ENCODE results near the gene BRS3.

The BRS3 gene

GRCh38 chrX:136464589-136464988 is 23.2 kb upstream of the BRS3 start:
- Histone ChIP-seq H3K36me3 (ENCODE audit: control insufficient read depth, low read depth, low read length) (no peaks in the 10 kb centered on the region), H3K4me1 (ENCODE audit: control insufficient read depth, low read depth, low read length) (no peaks in the 10 kb centered on the region), H3K27me3 (ENCODE audit: control insufficient read depth, insufficient read depth, low read length) (no peaks in the 10 kb centered on the region), H3K9me3 (ENCODE audit: control insufficient read depth, low read depth, low read length) (peaks cover 9% of the 10 kb centered on the region), H3K27ac (ENCODE audit: low read length) (no peak overlapping the region), H3K9ac (ENCODE audit: low read length) (no peak overlapping the region), H3K4me3 (ENCODE audit: low read length) (no peak overlapping the region)

- no peaks in the 10 kb centered on the region for H3K36me3 ChIP-seq (ENCODE audit: control insufficient read depth, low read depth, low read length)
- peaks cover 9% of the 10 kb centered on the region for H3K9me3 ChIP-seq (ENCODE audit: control insufficient read depth, low read depth, low read length)
- H3K27ac ChIP-seq (ENCODE audit: low read length), result no peak overlapping the region
- H3K9ac ChIP-seq (ENCODE audit: low read length), result no peak overlapping the region
- H3K27me3 ChIP-seq (ENCODE audit: control insufficient read depth, insufficient read depth, low read length), result no peaks in the 10 kb centered on the region
- no peaks in the 10 kb centered on the region for H3K4me1 ChIP-seq (ENCODE audit: control insufficient read depth, low read depth, low read length)
- H3K4me3 ChIP-seq (ENCODE audit: low read length), result no peak overlapping the region
Observed at GRCh38 chrX:136467303-136467702, 20.4 kb upstream of the BRS3 start.

GRCh38 chrX:136468391-136469103 is 19.2 kb upstream of the BRS3 start:
- Histone ChIP-seq H3K4me1 (ENCODE audit: control insufficient read depth, low read depth, low read length) (no peaks in the 10 kb centered on the region), H3K27ac (ENCODE audit: low read length) (no peak overlapping the region), H3K9ac (ENCODE audit: low read length) (no peak overlapping the region), H3K9me3 (ENCODE audit: control insufficient read depth, low read depth, low read length) (peaks cover 9% of the 10 kb centered on the region), H3K36me3 (ENCODE audit: control insufficient read depth, low read depth, low read length) (no peaks in the 10 kb centered on the region), H3K4me3 (ENCODE audit: low read length) (no peak overlapping the region), H3K27me3 (ENCODE audit: control insufficient read depth, insufficient read depth, low read length) (no peaks in the 10 kb centered on the region)

GRCh38 chrX:136473663-136474062 is 14.1 kb upstream of the BRS3 start:
- peaks cover 8% of the 10 kb centered on the region for H3K9me3 ChIP-seq (ENCODE audit: control insufficient read depth, low read depth, low read length)
- H3K27me3 ChIP-seq (ENCODE audit: control insufficient read depth, insufficient read depth, low read length), result no peaks in the 10 kb centered on the region
- no peaks in the 10 kb centered on the region for H3K36me3 ChIP-seq (ENCODE audit: control insufficient read depth, low read depth, low read length)
- no peaks in the 10 kb centered on the region for H3K4me1 ChIP-seq (ENCODE audit: control insufficient read depth, low read depth, low read length)
- H3K27ac ChIP-seq (ENCODE audit: low read length), result no peak overlapping the region
- no peak overlapping the region for H3K4me3 ChIP-seq (ENCODE audit: low read length)
- no peak overlapping the region for H3K9ac ChIP-seq (ENCODE audit: low read length)

- H3K9me3 ChIP-seq (ENCODE audit: control insufficient read depth, low read depth, low read length), result peaks cover 12% of the 10 kb centered on the region
- no peaks in the 10 kb centered on the region for H3K27me3 ChIP-seq (ENCODE audit: control insufficient read depth, insufficient read depth, low read length)
- no peaks in the 10 kb centered on the region for H3K36me3 ChIP-seq (ENCODE audit: control insufficient read depth, low read depth, low read length)
- no peak overlapping the region for H3K4me3 ChIP-seq (ENCODE audit: low read length)
- no peak overlapping the region for H3K27ac ChIP-seq (ENCODE audit: low read length)
- H3K4me1 ChIP-seq (ENCODE audit: control insufficient read depth, low read depth, low read length), result no peaks in the 10 kb centered on the region
- H3K9ac ChIP-seq (ENCODE audit: low read length), result no peak overlapping the region
Observed at GRCh38 chrX:136475236-136475635, 12.5 kb upstream of the BRS3 start.

- H3K4me1 ChIP-seq (ENCODE audit: control insufficient read depth, low read depth, low read length), result no peaks in the 10 kb centered on the region
- no peak overlapping the region for H3K4me3 ChIP-seq (ENCODE audit: low read length)
- no peak overlapping the region for H3K27ac ChIP-seq (ENCODE audit: low read length)
- no peaks in the 10 kb centered on the region for H3K27me3 ChIP-seq (ENCODE audit: control insufficient read depth, insufficient read depth, low read length)
- peaks cover 12% of the 10 kb centered on the region for H3K9me3 ChIP-seq (ENCODE audit: control insufficient read depth, low read depth, low read length)
- no peak overlapping the region for H3K9ac ChIP-seq (ENCODE audit: low read length)
- H3K36me3 ChIP-seq (ENCODE audit: control insufficient read depth, low read depth, low read length), result no peaks in the 10 kb centered on the region
Observed at GRCh38 chrX:136476501-136476900, 11.2 kb upstream of the BRS3 start.

GRCh38 chrX:136477026-136477425 is 10.7 kb upstream of the BRS3 start:
- Histone ChIP-seq H3K4me3 (ENCODE audit: low read length) (no peak overlapping the region), H3K27me3 (ENCODE audit: control insufficient read depth, insufficient read depth, low read length) (no peaks in the 10 kb centered on the region), H3K27ac (ENCODE audit: low read length) (no peak overlapping the region), H3K9ac (ENCODE audit: low read length) (no peak overlapping the region), H3K36me3 (ENCODE audit: control insufficient read depth, low read depth, low read length) (no peaks in the 10 kb centered on the region), H3K4me1 (ENCODE audit: control insufficient read depth, low read depth, low read length) (no peaks in the 10 kb centered on the region), H3K9me3 (ENCODE audit: control insufficient read depth, low read depth, low read length) (peaks cover 12% of the 10 kb centered on the region)

- H3K36me3 ChIP-seq (ENCODE audit: control insufficient read depth, low read depth, low read length), result no peaks in the 10 kb centered on the region
- peaks cover 12% of the 10 kb centered on the region for H3K9me3 ChIP-seq (ENCODE audit: control insufficient read depth, low read depth, low read length)
- H3K4me1 ChIP-seq (ENCODE audit: control insufficient read depth, low read depth, low read length), result no peaks in the 10 kb centered on the region
- H3K9ac ChIP-seq (ENCODE audit: low read length), result no peak overlapping the region
- no peak overlapping the region for H3K27ac ChIP-seq (ENCODE audit: low read length)
- H3K4me3 ChIP-seq (ENCODE audit: low read length), result no peak overlapping the region
- no peaks in the 10 kb centered on the region for H3K27me3 ChIP-seq (ENCODE audit: control insufficient read depth, insufficient read depth, low read length)
Observed at GRCh38 chrX:136480383-136480782, 7.4 kb upstream of the BRS3 start.

GRCh38 chrX:136488706-136489105 is 959 bp downstream of the BRS3 start:
- peaks cover 6% of the 10 kb centered on the region for H3K9me3 ChIP-seq (ENCODE audit: control insufficient read depth, low read depth, low read length)
- H3K36me3 ChIP-seq (ENCODE audit: control insufficient read depth, low read depth, low read length), result no peaks in the 10 kb centered on the region
- H3K27ac ChIP-seq (ENCODE audit: low read length), result no peak overlapping the region
- H3K27me3 ChIP-seq (ENCODE audit: control insufficient read depth, insufficient read depth, low read length), result no peaks in the 10 kb centered on the region
- H3K9ac ChIP-seq (ENCODE audit: low read length), result no peak overlapping the region
- no peak overlapping the region for H3K4me3 ChIP-seq (ENCODE audit: low read length)
- H3K4me1 ChIP-seq (ENCODE audit: control insufficient read depth, low read depth, low read length), result no peaks in the 10 kb centered on the region

- no peak overlapping the region for H3K27ac ChIP-seq (ENCODE audit: low read length)
- H3K4me1 ChIP-seq (ENCODE audit: control insufficient read depth, low read depth, low read length), result no peaks in the 10 kb centered on the region
- no peak overlapping the region for H3K4me3 ChIP-seq (ENCODE audit: low read length)
- H3K9me3 ChIP-seq (ENCODE audit: control insufficient read depth, low read depth, low read length), result peaks cover 6% of the 10 kb centered on the region
- no peak overlapping the region for H3K9ac ChIP-seq (ENCODE audit: low read length)
- no peaks in the 10 kb centered on the region for H3K36me3 ChIP-seq (ENCODE audit: control insufficient read depth, low read depth, low read length)
- no peaks in the 10 kb centered on the region for H3K27me3 ChIP-seq (ENCODE audit: control insufficient read depth, insufficient read depth, low read length)
Observed at GRCh38 chrX:136491832-136492231, 4.1 kb downstream of the BRS3 start.

- no peak overlapping the region for H3K9ac ChIP-seq (ENCODE audit: low read length)
- H3K4me3 ChIP-seq (ENCODE audit: low read length), result no peak overlapping the region
- H3K4me1 ChIP-seq (ENCODE audit: control insufficient read depth, low read depth, low read length), result no peaks in the 10 kb centered on the region
- H3K27ac ChIP-seq (ENCODE audit: low read length), result no peak overlapping the region
- peaks cover 6% of the 10 kb centered on the region for H3K9me3 ChIP-seq (ENCODE audit: control insufficient read depth, low read depth, low read length)
- H3K27me3 ChIP-seq (ENCODE audit: control insufficient read depth, insufficient read depth, low read length), result no peaks in the 10 kb centered on the region
- no peaks in the 10 kb centered on the region for H3K36me3 ChIP-seq (ENCODE audit: control insufficient read depth, low read depth, low read length)
Observed at GRCh38 chrX:136493011-136493410, 5.3 kb downstream of the BRS3 start.

- no peak overlapping the region for H3K9ac ChIP-seq (ENCODE audit: low read length)
- no peak overlapping the region for H3K4me3 ChIP-seq (ENCODE audit: low read length)
- no peak overlapping the region for H3K27ac ChIP-seq (ENCODE audit: low read length)
- peaks cover 6% of the 10 kb centered on the region for H3K9me3 ChIP-seq (ENCODE audit: control insufficient read depth, low read depth, low read length)
- no peaks in the 10 kb centered on the region for H3K4me1 ChIP-seq (ENCODE audit: control insufficient read depth, low read depth, low read length)
- H3K27me3 ChIP-seq (ENCODE audit: control insufficient read depth, insufficient read depth, low read length), result no peaks in the 10 kb centered on the region
- H3K36me3 ChIP-seq (ENCODE audit: control insufficient read depth, low read depth, low read length), result peaks cover under 1% of the 10 kb centered on the region
Observed at GRCh38 chrX:136495043-136495442, 7.3 kb downstream of the BRS3 start.
